CD4-positive, CD25-positive, alpha-beta regulatory T cell (primary cell): Measurements from ENCODE around the gene DLG2. TPM values are rescaled to one million over a fixed set of nuclear protein-coding genes. Genes with fewer than 3 reads are reported as not detected.
"Not testable (repeated sequence)": the region's sequence is repeated elsewhere in the genome, so short reads cannot be mapped to it uniquely, and the experiment has no call there.

ENCODE experiments used
- ATAC-seq, 2 donors: fragments of 150-1000 bp; cut with Tn5 transposase; one replicate each; pipeline ENCODE4 v1.10.0; 2021; ENCODE audit warnings: low read depth in 2 of 2, moderate number of reproducible peaks in 2 of 2, moderate library complexity in 1 of 2
- DNase-seq, 3 donors: peaks; one replicate each; pipeline versions ENCODE4 v3.0.0 to v3.0.0-alpha.2; 2012 to 2022; ENCODE audit warnings: mixed read lengths in 1 of 3
- H3K27ac ChIP-seq: one replicate; pipeline ENCODE4 v1.7.0; 2013; ENCODE audit warnings: mild to moderate bottlenecking, low read length; ENCODE audit not compliant: insufficient read depth, poor library complexity, severe bottlenecking
- H3K27me3 ChIP-seq: one replicate; pipeline ENCODE4 v1.7.0; 2013; ENCODE audit warnings: low read length; ENCODE audit not compliant: control insufficient read depth, insufficient read depth
- H3K36me3 ChIP-seq: one replicate; pipeline ENCODE4 v1.7.0; 2013; ENCODE audit warnings: mild to moderate bottlenecking, low read length, moderate library complexity; ENCODE audit not compliant: control insufficient read depth, insufficient read depth
- H3K4me1 ChIP-seq: 2 replicates; pipeline ENCODE4 v1.7.0; 2013; ENCODE audit warnings: mild to moderate bottlenecking, low read length; ENCODE audit not compliant: insufficient read depth, control insufficient read depth, poor library complexity, severe bottlenecking
- H3K4me3 ChIP-seq: one replicate; pipeline ENCODE4 v1.7.0; 2013; ENCODE audit warnings: low read depth, mild to moderate bottlenecking, low read length, moderate library complexity
- H3K9me3 ChIP-seq, 2 experiments: 1 replicate in 1 of 2; 2 replicates in 1 of 2; pipeline ENCODE4 v1.7.0; 2013; ENCODE audit warnings: low read length in 2 of 2, mild to moderate bottlenecking in 1 of 2, moderate library complexity in 1 of 2; ENCODE audit not compliant: control insufficient read depth in 2 of 2
- H3K27ac Mint-ChIP-seq, 3 donors: one replicate each; pipeline ENCODE4 v1.8.0; 2020 to 2022; ENCODE audit warnings: mild to moderate bottlenecking in 3 of 3, mixed read lengths in 3 of 3, moderate library complexity in 2 of 3
- H3K27me3 Mint-ChIP-seq: one replicate; pipeline ENCODE4 v1.8.0; 2022; ENCODE audit warnings: mild to moderate bottlenecking, mixed read lengths
- H3K36me3 Mint-ChIP-seq: one replicate; pipeline ENCODE4 v1.8.0; 2020; ENCODE audit warnings: mixed read lengths
- H3K4me1 Mint-ChIP-seq, 4 donors: one replicate each; pipeline ENCODE4 v1.8.0; 2020 to 2022; ENCODE audit warnings: mixed read lengths in 4 of 4, mild to moderate bottlenecking in 1 of 4
- H3K4me3 Mint-ChIP-seq, 4 donors: one replicate each; pipeline ENCODE4 v1.8.0; 2020 to 2022; ENCODE audit warnings: mild to moderate bottlenecking in 4 of 4, mixed read lengths in 4 of 4, moderate library complexity in 3 of 4
- H3K9me3 Mint-ChIP-seq, 7 donors: one replicate each; pipeline ENCODE4 v1.8.0; 2020 to 2022; ENCODE audit warnings: mixed read lengths in 7 of 7, mild to moderate bottlenecking in 3 of 7, moderate library complexity in 2 of 7
- polyA plus RNA-seq, 4 donors: library from polyadenylated mRNA; unstranded; fragments of 300-500 nt; fragmentation: Illumina TruSeq; gene quantifications; one replicate each; pipeline ENCODE4 v1.2.3, GENCODE V29; 2021
- total RNA-seq: library from RNA; stranded (reverse); gene quantifications from one replicate; pipeline ENCODE4 v1.2.3, GENCODE V29; 2022

DLG2 gene
- total and polyA plus RNA-seq, 5 donors from 2014 or later, result 0.26 to 2.0 (median 0.94) TPM

DNA sequence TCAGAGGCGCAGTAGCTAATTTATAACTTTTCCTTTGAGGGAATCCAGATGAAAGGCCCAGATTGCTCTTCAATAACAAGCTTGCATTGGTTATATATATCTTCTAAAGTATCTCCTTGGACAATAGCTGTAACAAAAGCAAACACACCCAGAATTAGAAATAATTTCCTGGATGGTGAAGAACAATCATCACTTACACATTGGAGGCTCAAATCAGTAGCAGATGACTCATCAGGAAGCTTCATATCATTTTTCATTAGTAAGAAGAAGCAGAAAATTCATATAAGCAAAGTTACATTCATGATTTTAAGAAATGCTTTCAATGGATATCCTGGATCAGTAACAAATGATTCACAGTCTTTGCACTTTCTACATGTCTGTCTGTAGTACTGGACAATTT is 2167.3 kb downstream of the DLG2 start:
- DNase-seq (no peak), ATAC-seq (no peak)
- H3K27ac Mint-ChIP-seq, result no peak overlapping the region
- Histone ChIP-seq H3K36me3 (no peaks in the 10 kb centered on the region), H3K27ac (no peak overlapping the region), H3K9me3 (no peaks in the 10 kb centered on the region), H3K27me3 (no peaks in the 10 kb centered on the region), H3K4me1 (no peaks in the 10 kb centered on the region), H3K4me3 (no peak overlapping the region)
- H3K9me3 Mint-ChIP-seq, result peaks cover 0 to 1% (median 0%) of the 10 kb centered on the region in 7 donors
- no peak overlapping the region for H3K4me3 Mint-ChIP-seq
- H3K36me3 Mint-ChIP-seq, result no peaks in the 10 kb centered on the region
- H3K4me1 Mint-ChIP-seq, result peaks cover 0 to 2% (median 0%) of the 10 kb centered on the region in 4 donors
- H3K27me3 Mint-ChIP-seq, result no peaks in the 10 kb centered on the region

DNA sequence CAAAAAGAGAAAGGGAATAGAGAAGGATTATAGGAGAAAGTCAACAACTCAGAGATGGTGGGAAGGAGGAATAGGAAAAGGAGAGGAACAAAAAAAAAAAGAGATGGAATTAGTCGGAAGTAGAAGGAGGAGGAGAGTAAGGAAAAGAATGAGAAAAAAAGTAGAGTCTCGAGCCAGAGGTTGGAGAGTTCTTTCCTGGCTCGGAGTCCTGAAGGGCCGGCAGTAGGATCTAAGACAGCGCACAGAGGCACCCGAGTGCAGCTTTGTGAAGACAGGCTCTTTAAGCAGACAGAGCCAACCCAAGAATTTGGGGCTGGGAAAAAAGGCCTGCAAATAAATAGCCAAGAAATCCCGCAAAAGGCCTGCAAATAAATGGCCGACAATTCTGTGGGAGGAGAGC is 2170.6 kb downstream of the DLG2 start:
- Mint-ChIP-seq H3K4me3 (no peak overlapping the region), H3K27me3 (no peaks in the 10 kb centered on the region), H3K9me3 (peaks cover 0 to 1% (median 0%) of the 10 kb centered on the region in 7 donors), H3K4me1 (peaks cover 0 to 2% (median 0%) of the 10 kb centered on the region in 4 donors), H3K36me3 (no peaks in the 10 kb centered on the region), H3K27ac (no peak overlapping the region)
- no peak for DNase-seq
- H3K4me1 ChIP-seq, result no peaks in the 10 kb centered on the region
- H3K27me3 ChIP-seq, result no peaks in the 10 kb centered on the region
- H3K27ac ChIP-seq, result no peak overlapping the region
- H3K9me3 ChIP-seq, result no peaks in the 10 kb centered on the region
- H3K36me3 ChIP-seq, result no peaks in the 10 kb centered on the region
- ATAC-seq, result no peak
- no peak overlapping the region for H3K4me3 ChIP-seq

DNA sequence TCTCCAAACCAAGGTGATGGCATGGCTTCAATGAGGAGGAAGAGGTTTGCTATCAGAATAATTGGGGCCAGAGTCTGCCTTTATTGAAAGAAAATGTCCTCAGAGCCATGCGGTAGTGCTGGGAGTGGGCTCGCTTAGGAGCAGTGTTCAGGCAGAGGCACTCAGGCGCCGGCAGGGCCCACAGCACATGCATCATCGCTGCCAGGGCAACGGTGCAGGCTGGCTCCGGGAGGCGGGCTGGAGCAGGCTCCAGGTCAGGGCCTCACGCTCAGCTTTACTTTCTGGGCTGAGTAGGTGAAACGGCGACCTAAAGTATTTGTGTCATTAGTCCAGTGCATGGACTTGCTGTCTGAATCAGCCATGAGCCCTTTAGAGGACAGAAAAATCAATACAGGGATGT is 2171.1 kb downstream of the DLG2 start:
- no peak overlapping the region for H3K4me3 Mint-ChIP-seq
- peaks cover 0 to 2% (median 0%) of the 10 kb centered on the region in 4 donors for H3K4me1 Mint-ChIP-seq
- H3K9me3 ChIP-seq, result no peaks in the 10 kb centered on the region
- ATAC-seq, result no peak
- no peaks in the 10 kb centered on the region for H3K27me3 ChIP-seq
- no peaks in the 10 kb centered on the region for H3K36me3 Mint-ChIP-seq
- H3K4me1 ChIP-seq, result no peaks in the 10 kb centered on the region
- no peak overlapping the region for H3K27ac ChIP-seq
- peaks cover 0 to 1% (median 0%) of the 10 kb centered on the region in 7 donors for H3K9me3 Mint-ChIP-seq
- H3K27me3 Mint-ChIP-seq, result no peaks in the 10 kb centered on the region
- no peak overlapping the region for H3K4me3 ChIP-seq
- H3K27ac Mint-ChIP-seq, result no peak overlapping the region
- no peak for DNase-seq
- H3K36me3 ChIP-seq, result no peaks in the 10 kb centered on the region

DNA sequence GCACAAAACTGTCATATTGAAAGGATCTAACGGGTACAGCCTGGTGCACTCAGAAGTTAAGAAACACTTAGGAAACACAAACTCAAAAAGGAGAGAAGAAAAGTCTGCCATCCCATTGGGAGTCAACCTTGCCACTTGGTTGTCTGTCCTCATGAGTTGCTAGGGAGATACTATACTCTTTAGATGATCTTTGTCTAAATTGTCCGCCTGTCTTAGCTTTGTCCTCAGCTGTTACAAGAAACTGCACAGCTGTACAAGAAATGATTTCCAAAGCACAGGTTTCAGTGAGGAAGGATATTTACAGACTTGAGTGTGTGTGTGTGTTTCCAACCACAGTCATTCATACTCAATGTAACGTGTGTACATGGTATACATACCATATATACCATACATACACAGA is 2171.8 kb downstream of the DLG2 start:
- Mint-ChIP-seq H3K4me1 (peaks cover 0 to 2% (median 0%) of the 10 kb centered on the region in 4 donors), H3K36me3 (no peaks in the 10 kb centered on the region), H3K9me3 (peaks cover 0 to 1% (median 0%) of the 10 kb centered on the region in 7 donors), H3K4me3 (no peak overlapping the region), H3K27ac (no peak overlapping the region), H3K27me3 (no peaks in the 10 kb centered on the region)
- H3K27ac ChIP-seq, result no peak overlapping the region
- H3K4me3 ChIP-seq, result no peak overlapping the region
- no peaks in the 10 kb centered on the region for H3K4me1 ChIP-seq
- no peak for ATAC-seq
- no peaks in the 10 kb centered on the region for H3K27me3 ChIP-seq
- no peak for DNase-seq
- no peaks in the 10 kb centered on the region for H3K36me3 ChIP-seq
- H3K9me3 ChIP-seq, result no peaks in the 10 kb centered on the region

DNA sequence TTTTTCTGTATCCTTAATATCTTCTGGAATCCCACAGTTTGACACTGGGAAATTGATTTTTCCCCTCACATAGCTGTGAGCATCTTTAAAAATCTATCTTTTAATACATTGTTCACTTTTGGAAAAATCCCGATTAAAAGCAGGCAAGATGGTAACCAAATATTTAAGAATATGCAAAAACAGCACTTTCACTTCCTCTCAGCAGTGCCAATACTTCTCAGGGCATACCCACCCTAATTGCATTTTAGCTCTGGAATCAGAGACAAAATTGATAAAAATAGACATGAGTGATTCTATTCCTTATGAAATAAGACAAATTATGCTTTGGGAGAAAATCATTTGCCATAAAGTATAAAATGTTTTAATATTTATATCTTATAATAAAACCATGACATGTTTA is 2172.5 kb downstream of the DLG2 start:
- DNase-seq, result no peak
- Mint-ChIP-seq H3K4me1 (peaks cover 0 to 2% (median 0%) of the 10 kb centered on the region in 4 donors), H3K27me3 (no peaks in the 10 kb centered on the region), H3K4me3 (no peak overlapping the region), H3K9me3 (peaks cover 0 to 1% (median 0%) of the 10 kb centered on the region in 7 donors), H3K27ac (no peak overlapping the region), H3K36me3 (no peaks in the 10 kb centered on the region)
- no peaks in the 10 kb centered on the region for H3K36me3 ChIP-seq
- no peak overlapping the region for H3K4me3 ChIP-seq
- H3K27ac ChIP-seq, result no peak overlapping the region
- no peak for ATAC-seq
- H3K4me1 ChIP-seq, result no peaks in the 10 kb centered on the region
- no peaks in the 10 kb centered on the region for H3K27me3 ChIP-seq
- no peaks in the 10 kb centered on the region for H3K9me3 ChIP-seq

DNA sequence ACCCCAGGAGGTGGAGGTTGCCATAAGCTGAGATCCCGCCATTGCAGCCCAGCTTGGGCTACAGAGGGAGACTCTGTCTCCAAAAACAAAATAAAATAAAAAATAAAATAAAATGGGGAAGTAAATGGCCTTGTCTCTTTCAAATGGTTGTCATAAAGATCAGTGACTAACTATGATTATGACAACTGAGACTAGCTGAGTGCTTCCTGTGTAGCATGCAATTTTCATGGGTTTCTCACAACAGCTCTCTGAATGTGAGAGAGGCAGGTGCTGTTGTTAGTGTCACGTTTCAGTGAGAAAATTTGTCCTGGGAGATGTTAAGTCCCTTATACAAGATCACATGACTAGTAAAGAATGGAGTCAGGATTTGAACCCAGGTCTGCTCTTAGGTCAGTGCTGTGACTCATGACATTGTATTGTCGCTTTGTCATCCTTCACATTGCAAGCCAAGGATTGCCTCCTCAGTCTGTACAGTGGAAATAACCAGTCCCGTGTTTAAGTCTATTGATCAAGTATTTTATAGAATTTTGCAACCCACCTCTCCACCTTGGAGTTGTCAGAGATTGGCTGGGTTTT is 2177.7 kb downstream of the DLG2 start:
- no peaks in the 10 kb centered on the region for H3K9me3 ChIP-seq
- ATAC-seq, result no peak
- H3K36me3 ChIP-seq, result no peaks in the 10 kb centered on the region
- H3K4me3 ChIP-seq, result no peak overlapping the region
- Mint-ChIP-seq H3K27ac (no peak overlapping the region), H3K4me1 (no peaks in the 10 kb centered on the region), H3K9me3 (no peaks in the 10 kb centered on the region), H3K36me3 (no peaks in the 10 kb centered on the region), H3K27me3 (no peaks in the 10 kb centered on the region), H3K4me3 (no peak overlapping the region)
- H3K4me1 ChIP-seq, result no peaks in the 10 kb centered on the region
- no peak for DNase-seq
- no peak overlapping the region for H3K27ac ChIP-seq
- H3K27me3 ChIP-seq, result no peaks in the 10 kb centered on the region

DNA sequence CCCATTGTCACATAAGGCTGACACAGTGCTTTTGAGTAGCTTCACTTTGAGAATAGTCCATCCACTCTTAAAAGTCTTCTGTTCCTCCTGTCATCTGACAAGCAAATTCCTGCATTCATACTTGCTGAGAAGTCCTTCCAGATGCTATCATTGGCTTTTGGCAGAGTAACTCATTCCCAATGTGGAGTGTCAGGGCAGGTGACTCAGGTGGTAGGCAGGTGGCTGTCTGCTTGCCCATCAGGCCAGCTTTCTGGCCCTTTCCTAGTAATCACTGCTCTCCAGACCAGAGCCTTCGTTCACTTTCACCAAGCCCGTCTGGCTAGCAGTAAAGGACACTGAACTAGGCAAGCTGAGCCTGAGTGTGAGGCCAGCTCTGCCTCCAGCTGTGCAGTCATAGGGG is 2178.5 kb downstream of the DLG2 start:
- Histone ChIP-seq H3K36me3 (no peaks in the 10 kb centered on the region), H3K4me1 (no peaks in the 10 kb centered on the region), H3K27me3 (no peaks in the 10 kb centered on the region), H3K9me3 (no peaks in the 10 kb centered on the region), H3K27ac (no peak overlapping the region), H3K4me3 (no peak overlapping the region)
- Mint-ChIP-seq H3K27ac (no peak overlapping the region), H3K9me3 (no peaks in the 10 kb centered on the region), H3K36me3 (no peaks in the 10 kb centered on the region), H3K27me3 (no peaks in the 10 kb centered on the region), H3K4me3 (no peak overlapping the region), H3K4me1 (no peaks in the 10 kb centered on the region)
- DNase-seq, result no peak
- no peak for ATAC-seq

DNA sequence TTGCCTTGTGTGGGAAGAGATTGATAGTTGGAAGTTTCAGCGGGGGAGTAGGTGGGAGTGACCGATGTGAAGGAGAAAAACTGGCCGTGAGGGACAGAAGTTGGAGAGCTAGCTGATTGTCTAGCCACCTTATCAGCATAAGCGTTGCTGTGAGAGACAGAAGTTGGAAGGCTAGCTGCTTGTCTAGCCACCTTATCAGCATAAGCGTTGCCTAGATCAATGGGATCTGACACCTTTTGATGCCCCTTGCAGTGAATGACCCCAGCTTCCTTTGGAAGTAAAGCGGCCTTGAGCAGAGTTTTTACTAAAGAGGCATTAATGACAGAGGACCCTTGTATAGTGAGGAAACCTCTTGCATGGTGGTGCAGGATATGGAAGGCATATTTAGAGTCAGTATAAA is 2183.3 kb downstream of the DLG2 start:
- not testable (repeated sequence) for H3K9me3 ChIP-seq, H3K4me1 ChIP-seq

More for the DNA sequence above, 2183.3 kb downstream of the DLG2 start:
- not testable (repeated sequence) for H3K27me3 Mint-ChIP-seq, H3K27ac ChIP-seq, H3K27me3 ChIP-seq, H3K36me3 Mint-ChIP-seq, H3K27ac Mint-ChIP-seq, ATAC-seq, H3K4me3 Mint-ChIP-seq, H3K36me3 ChIP-seq, H3K4me3 ChIP-seq, DNase-seq, H3K9me3 Mint-ChIP-seq, H3K4me1 Mint-ChIP-seq
